ENCODE data around the gene LCA5L.

LCA5L gene

DNA sequence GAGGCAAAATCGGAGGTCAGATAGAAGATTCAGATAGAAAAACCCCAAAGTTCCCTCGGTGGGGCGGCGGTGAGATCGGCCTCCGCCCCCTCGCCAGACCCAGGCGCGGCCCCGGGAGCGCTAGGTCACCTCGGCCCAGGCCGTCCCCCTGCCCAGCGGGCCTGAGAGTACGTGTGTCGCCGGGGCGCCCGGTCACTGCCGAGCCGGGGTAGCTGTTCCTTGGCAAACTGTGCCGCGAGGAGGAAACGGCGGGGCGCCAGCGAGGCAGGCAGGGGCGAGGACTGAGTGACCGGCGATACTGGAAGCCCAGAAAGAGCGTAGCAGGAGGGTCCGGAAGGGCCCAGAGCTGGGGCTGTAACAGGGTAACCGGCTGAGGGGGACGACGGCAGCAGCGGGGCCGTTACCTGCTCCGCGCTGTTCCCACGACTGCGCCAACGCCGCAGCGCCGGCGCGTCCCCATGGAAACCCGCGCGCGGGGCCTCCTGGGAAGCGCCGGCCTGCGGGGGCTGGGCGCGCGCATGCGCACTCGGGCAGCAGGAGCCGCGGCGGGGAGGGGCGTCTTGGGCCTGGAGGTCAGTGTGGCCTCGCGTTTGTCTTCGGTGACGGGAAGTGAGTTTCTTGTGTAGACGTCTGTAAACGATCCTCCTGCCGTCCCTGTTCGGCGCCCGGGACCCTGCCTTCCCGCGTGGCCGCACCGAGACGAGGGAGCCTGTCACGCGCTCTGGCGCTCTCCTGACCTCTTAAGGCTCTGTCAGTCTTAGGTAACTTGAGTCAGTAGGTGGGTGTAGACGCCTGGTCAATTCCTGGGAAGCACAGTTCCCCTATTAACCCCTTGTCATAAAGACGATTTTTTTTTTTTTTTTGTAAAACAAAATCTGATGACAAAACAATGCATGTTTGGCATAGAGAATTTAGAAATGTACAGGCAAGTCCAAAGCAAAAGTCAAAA is at the start of gene LCA5L:
Gene LCA5L (minus strand): TSS at position 458 of the 949 bp plus-strand sequence. CDS start 17,285 bp downstream, outside the sequence.
- DNase-seq = peak; percentile 83

- no peak for DNase-seq
Measured at GRCh38 chr21:39489380-39489924, 43.9 kb upstream of the LCA5L start.

GRCh38 chr21:39484711-39485276 is 39.2 kb upstream of the LCA5L start:
- DNase-seq = no peak

DNA sequence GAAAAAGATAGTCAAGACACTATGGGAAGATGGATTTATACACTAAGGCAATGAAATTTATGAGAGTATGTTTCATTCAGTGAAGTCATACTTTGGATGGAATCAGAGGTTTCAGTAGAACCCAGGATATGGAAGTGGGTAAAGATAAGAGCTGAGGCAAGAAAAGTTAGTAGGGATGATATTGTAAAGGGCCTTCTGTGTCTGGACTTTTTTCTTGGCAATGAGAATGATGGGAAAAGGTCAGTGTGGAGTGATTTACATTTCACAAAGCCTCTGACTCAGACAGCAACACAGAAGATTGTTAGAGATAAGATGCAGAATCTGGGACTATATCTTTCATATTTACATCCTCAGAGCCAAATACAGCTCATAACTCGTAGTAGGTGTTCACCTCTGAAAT is 38.3 kb upstream of the LCA5L start:
- DNase-seq = no peak

- DNase-seq = no peak
Measured at GRCh38 chr21:39481886-39482285, 36.3 kb upstream of the LCA5L start.

DNA sequence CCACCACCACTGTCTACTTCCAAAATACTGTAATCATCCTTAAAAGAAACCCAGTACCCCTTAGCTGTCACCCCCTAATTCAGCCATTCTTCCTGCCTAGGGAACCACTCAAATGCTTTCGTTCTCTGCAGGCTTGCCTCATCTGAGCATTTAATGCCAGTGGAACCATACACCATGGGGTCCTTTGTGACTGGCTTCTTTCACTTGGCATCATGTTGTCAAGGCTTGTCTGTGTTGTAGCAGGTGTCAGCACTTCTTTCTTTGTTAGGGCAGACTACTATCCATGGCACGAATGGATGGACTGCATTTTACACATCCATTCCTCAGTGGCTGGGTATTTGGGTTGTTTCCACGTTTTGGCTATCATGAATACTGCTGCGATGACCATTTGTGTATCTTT is 34.7 kb upstream of the LCA5L start:
- no peak for DNase-seq

GRCh38 chr21:39479814-39480182 is 34.2 kb upstream of the LCA5L start:
- no peak for DNase-seq

- DNase-seq = no peak
Measured at GRCh38 chr21:39479164-39479813, 33.7 kb upstream of the LCA5L start.

- DNase-seq = no peak
Measured at GRCh38 chr21:39474611-39475010, 29.0 kb upstream of the LCA5L start.

GRCh38 chr21:39472786-39473185 is 27.2 kb upstream of the LCA5L start:
- DNase-seq = no peak

- no peak for DNase-seq
Measured at GRCh38 chr21:39471598-39471997, 26.0 kb upstream of the LCA5L start.

- DNase-seq = no peak
Measured at GRCh38 chr21:39468559-39468958, 23.0 kb upstream of the LCA5L start.

DNA sequence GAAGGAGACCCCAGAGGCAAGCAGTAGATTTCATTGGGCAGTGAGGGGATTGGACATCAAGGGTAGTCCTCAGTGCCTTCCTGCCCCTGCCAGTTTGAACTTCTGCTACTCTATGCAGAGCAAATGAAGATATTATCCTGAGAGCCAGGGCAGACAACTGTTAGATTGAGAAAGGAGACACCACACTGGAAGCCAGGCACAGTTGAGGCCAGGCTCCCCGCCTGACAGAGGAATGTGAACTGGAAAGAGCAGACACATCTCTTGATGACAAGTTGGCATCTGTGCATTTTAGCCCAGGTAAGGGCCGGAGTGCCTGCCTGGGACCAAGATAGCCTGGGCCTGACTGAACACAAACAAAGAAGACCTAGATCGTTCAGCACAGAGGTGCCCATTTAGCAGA is 22.2 kb upstream of the LCA5L start:
- no peak for DNase-seq

DNA sequence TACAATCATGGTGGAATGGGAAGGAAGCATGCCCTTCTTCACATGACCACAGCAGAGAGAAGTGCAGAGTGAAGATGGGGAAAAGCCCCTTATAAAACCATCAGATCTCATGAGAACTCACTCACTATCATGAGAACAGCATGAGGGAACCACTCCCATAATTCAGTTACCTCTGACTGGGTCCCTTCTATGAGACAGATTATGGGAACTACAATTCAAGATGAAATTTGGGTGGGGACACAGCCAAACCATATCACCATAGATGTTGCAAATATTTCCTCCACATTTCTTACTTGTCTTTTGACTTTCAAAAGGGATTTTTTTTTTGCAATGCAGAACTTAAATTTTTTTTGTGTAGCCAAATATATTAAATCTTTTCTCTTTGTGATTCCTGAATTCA is 21.0 kb upstream of the LCA5L start:
- DNase-seq = no peak

DNA sequence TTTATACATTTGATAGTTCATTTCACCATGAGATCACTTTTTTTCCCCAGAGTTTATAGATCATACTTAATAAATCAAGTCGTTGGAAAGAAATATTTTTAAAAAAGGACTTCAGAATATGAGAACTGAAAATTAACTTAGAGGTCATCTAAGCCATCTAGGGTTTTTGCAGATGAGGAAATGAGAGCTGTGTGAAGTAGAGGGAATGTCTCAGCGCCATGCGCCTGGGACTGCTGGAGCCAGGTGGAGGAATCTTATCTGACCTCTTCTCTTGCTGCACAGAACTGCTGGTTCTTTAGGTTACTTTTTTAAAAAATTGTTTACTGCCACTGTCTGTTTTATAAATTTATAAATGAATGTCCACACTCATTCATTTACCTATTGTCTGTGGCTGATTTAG is 17.7 kb upstream of the LCA5L start:
- no peak for DNase-seq

DNA sequence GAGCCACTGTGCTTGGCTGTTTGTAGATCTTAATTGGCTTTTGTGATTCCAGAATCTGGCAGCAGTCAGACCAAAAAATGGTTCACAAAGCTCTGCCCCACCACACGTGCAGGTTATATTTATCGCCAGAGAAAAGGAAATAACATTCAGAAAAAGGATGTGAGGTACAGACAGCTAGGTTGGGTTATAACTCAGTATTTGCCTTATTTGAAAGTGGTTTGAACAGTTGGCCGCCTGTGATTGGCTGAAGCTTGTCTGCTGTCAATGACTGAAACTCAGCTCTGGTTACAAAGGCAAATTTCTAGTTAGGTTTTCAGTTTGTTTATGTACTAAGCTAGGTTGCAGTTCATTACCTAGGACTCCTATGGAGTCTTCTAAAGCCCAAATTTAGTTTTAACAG is 15.8 kb upstream of the LCA5L start:
- DNase-seq = no peak

DNA sequence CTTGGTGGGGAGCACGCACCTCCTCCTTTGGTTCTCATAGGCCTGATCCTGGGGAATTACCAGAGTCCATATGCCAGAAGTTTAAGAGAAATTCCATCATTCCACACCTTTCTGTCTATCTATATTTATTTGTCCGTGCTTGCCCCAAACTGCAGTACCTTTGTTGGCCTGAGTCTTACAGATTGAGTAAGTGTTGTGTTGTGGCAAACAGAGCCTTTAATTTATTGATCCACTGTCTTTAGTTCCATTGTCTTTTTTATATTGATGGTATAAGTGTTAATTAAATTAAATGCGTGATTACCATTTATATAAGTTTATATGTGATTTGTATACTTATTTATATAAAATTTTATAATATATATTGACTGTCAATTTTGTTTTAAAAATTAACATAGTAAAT is 11.1 kb upstream of the LCA5L start:
- DNase-seq = no peak

- DNase-seq = no peak
Measured at GRCh38 chr21:39454949-39455668, 9.5 kb upstream of the LCA5L start.

DNA sequence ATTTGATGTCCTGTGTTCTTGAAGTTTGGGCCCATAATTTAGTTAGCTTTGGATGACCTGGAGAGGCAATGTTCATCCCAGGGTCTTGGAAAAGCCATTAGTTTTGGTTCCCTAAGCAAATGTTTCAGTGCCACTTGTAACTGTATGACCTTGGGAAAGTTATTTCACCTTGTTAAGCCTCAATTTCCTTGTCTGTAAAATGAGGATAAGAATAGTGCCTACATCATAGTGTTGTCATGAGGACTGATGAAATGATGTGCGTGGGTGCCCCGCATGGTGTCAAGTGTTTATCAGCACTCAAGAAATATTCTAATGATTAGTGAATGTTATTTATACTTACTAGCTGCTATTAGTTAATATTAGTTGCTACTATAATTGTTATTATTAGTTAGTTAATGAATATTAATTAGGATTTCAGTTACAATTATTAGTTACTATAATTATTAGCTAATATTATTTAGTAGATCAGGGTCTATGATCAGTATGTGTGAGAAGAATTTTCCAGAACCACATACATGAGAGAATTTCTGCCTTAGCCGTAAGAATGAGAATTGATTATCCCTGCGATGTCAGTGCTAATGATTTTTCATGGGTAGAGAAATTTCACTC is 8.1 kb upstream of the LCA5L start:
- DNase-seq = no peak

DNA sequence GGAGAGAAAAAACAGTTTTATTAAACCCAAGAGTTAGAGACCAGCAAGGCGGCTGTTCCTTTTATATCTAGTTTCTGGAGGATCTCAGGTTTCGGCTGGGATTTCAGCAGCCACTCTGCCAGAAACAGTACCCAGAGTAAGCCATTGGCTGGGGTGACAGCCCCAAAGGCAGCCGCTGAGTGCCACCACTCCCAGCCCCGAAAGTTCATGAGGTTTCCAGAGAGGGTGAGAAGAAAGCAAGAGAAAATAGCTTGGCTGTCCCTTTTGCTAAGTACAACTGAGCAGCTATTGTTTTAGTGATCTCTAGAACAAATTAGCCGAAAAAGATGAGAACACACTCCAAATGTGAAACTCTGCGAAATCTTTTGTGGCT is 7.4 kb upstream of the LCA5L start:
- DNase-seq = no peak

DNA sequence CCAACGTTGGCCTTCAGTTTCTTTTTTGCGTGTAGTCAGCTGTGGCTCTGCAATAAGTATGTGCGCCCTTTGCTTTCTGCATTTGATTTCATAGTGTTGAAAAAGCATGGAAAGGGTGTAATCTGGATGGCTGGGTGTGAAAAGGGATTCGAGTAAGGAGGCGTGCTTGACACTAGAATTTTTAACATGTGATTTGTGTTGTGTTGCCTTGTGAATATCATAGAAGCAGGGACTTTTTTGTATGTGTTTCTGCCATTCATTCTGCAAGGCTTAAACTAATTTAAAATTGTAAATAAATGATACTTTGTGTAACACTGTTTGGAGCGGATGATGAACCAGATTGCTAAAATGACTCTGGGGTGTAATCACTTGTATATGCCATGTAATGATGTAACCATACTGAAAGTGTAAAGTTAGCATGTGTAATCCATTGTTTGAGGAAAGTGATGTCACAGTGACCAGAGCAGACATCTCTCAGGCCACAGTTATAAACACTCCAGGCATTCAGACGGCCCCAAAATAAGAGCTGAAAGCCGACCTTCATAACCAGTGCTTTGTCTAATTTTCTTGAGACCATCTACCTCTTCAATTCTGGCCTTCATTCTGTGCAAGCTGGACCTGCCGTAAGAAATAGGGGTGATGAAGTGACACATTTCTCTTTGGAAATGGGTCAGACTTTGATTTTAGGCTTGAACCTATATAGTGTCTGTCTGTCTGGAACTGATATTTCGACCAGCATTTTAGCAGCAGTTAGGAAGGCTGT is 6.8 kb upstream of the LCA5L start:
- no peak for DNase-seq
